Stimulated activated CD4-positive, alpha-beta T cell treated with anti-CD3 and anti-CD28 coated beads, Interleukin-2, amount 100 ng/mL, for 48 hours (primary cell): ENCODE data around the gene MAPK13.
"Not testable (repeated sequence)": the region's sequence is repeated elsewhere in the genome, so short reads cannot be mapped to it uniquely, and the experiment has no call there.

Experiments used
- DNase-seq, 2 donors: peaks; one replicate each; pipeline ENCODE4 v3.0.0-alpha.2; 2020

The MAPK13 gene

GRCh38 chr6:36128793-36129192 lies 1.5 kb upstream of the MAPK13 start:
- DNase-seq = no peak

DNA sequence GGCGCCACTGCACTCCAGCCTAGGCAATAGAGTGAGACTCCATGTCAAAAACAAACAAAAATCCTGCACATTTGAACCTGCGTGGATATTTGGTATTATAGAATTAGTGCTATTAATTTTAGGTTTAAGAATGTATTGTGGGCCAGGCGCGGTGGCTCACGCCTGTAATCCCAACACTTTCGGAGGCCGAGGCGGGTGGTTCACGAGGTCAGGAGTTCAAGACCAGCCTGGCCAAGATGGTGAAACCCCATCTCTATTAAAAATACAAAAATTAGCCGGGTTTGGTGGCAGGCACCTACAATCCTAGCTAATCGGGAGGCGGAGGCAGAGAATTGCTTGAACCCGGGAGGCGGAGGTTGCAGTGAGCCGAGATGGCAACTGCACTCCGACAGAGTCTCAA lies 979 bp upstream of the MAPK13 start:
- not testable (repeated sequence) for DNase-seq

DNA sequence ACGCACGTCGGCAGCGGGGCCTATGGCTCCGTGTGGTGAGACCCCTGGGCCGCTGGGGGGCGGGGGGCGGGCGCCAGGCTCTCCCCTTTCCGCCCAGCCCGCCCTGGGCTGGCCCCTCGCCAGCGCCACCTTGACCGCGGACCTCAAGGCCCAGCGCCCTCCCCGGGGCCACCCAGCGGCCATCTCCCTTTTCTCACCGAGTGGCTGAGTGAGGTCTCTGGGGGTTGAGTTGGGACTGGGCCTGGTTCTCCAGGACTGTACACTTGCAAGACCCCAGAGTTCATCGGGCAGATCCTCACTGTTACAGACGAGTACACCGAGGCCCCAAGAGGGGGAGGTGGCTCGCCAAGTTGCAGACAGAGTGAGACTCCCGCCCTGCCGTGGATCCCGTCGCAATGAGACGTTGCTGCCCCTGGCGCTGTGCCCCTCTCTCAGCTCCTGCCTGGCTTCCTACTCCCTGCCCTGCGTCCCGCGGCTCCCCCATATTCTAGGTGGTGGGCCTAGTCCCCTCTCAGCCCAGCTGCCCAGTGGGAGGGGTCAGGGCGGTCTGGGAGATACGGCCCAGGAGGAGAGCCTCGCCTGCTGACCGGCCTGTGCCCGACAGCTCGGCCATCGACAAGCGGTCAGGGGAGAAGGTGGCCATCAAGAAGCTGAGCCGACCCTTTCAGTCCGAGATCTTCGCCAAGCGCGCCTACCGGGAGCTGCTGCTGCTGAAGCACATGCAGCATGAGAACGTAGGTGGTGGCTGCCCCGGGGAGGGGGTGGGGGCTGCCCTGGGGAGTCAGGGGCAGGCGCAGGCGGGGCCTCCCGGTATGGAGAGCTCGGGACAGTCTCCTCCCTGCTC lies 576 bp downstream of the MAPK13 start:
- DNase-seq = peak; percentile 55 to 60

DNA sequence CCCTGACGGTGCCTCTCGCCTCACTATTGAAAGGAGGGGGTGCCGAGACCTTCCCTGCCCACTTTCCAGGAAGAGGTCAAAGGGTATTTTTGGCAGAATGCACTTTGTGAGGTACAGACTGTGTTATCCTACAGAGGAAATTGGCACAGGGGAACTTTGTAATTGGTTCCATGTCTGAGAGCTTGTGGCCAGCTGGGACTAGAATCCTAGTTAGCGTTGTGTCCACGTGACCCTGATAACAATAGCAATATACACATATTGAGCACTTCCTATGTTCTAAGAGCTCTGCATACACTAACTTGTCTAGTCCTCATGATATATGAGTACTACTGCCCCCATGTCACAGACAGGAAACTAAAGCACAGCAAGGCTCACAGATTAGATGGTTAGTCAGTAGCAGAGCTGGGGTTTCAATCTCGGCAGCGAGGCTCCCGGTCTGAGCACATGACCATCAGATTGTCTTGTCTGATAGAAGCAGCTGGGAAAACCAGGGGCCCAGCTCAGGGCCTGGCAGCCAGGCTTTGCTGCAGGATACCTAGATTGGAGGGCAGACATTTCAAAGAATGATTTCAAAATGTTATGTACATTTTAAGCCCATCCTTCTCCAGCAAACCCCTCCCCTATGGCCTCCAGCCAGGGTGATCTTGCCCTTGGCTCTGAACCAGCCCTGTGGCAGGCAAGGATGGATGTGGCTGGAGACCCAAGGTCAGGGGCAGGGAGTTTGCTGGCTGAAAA lies 1.4 kb downstream of the MAPK13 start:
- DNase-seq = peak; percentile 35 to 43

GRCh38 chr6:36132246-36132895 lies 2.1 kb downstream of the MAPK13 start:
- DNase-seq = no peak

- DNase-seq = no peak
Observed at GRCh38 chr6:36133148-36133547, 2.8 kb downstream of the MAPK13 start.

- DNase-seq = no peak
Observed at GRCh38 chr6:36133912-36134311, 3.6 kb downstream of the MAPK13 start.

- DNase-seq = no peak
Observed at GRCh38 chr6:36135053-36135731, 4.9 kb downstream of the MAPK13 start.

GRCh38 chr6:36136034-36136433 lies 5.7 kb downstream of the MAPK13 start:
- DNase-seq = no peak

DNA sequence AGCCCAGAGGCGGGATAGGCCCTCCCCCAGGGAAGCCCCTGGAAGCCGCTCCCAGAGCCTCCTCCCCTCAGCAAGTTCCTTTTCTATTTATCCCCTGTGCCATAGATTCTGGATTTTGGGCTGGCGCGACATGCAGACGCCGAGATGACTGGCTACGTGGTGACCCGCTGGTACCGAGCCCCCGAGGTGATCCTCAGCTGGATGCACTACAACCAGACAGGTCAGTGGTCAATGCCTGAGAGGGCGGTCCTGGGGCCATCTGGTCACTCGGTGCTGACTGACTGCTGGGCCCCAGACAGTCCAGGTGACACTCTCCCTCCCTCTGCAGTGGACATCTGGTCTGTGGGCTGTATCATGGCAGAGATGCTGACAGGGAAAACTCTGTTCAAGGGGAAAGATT lies 6.2 kb downstream of the MAPK13 start:
- no peak for DNase-seq

- no peak for DNase-seq
Observed at GRCh38 chr6:36138667-36139066, 8.4 kb downstream of the MAPK13 start.

GRCh38 chr6:36139431-36139830 lies 9.1 kb downstream of the MAPK13 start:
- DNase-seq = no peak

DNA sequence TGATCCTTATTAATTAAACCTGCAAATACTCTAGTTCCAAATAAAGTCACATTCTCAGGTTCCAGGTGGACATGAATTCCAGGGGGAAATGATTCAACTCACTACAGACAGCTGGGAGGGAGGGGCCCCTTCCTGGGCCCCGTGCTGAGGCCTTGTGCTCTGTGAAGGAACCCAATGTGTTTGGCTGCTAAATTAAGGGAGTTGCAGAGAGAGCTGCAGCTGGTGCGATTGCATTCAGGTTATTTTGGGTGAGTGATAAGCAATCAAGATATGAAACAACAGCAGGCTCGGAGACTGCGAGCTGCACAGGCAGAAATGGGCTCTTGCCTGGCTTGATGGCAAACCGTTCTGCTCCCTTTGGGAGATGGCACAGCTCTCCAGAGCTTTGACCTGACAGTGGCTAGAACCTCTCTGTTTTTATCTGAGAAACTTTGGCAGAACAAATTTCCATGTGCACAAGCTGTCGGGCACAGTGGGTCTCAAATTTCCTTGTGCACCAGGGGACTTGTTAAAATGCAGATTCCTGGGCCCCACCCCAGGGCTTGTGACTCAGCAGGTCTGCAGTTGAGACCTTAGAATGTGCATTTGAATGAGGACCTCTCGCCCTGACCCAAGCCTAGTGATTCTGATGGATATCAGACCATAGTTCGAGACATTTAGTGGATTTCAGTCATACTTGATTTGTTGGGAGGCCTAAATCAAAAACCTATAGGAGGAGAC lies 9.8 kb downstream of the MAPK13 start:
- no peak for DNase-seq

- DNase-seq = no peak
Observed at GRCh38 chr6:36141091-36141490, 10.8 kb downstream of the MAPK13 start.

GRCh38 chr6:36141961-36142360 lies 11.6 kb downstream of the MAPK13 start:
- DNase-seq = no peak

DNA sequence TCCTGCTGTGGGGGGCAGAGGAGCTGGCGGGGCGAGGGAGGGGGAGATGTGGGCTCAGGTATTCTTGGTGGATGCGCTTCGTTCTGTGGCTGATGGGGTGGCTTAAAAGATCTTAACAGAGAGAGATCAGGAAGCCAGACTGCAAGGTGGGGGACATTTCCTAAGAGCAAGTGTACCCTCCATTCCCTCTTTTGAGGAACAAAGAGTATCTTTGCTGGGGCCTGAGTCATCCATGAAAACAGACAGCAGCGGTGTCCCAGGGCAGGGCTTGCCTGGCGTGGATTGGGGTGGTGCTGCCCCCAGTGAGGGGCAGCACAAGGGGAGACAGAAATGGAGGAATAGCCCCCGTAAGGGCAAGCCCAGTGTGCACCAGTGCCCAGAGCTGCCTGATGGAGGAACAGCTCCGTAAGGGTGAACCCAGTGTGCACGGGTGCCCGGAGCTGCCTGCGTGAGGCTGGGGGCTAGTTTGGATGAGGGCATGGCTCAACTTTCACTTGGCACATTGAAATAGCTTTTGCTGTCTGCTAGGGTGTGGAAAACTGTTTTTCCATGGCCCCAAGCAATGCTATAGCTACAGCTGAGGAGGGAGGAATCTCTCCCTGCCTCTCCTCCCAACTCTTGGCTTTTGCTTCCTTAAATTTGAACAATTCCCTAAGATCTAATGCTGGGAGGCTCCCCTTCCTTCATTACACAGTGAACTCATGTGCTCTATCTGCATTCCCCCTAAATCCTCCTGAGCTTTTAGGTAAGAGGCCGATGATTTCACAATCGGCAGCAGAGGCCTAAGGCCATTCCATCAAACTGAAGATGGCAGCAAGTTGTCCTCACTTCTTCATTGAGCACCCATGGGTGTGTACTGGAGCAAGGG lies 12.9 kb downstream of the MAPK13 start:
- no peak for DNase-seq

DNA sequence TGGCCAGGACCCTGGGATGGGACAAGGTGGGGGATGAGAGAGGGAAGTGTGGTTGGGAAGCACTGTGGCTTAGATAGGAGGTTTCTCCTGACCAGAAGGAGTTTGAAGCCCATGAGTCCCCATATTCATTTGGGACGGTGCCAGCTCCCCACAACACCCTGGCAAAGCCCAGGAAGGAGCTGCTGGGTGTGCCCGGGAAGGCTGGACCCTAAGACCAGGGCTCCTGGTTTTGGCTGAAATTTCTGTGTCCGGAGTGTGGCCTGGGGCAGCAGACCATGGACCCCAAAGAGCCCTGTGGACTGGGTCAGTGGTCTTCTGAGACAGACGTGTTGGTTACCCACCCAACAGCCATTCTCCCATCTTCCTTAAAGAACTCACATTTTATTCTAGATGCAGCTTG lies 15.2 kb downstream of the MAPK13 start:
- no peak for DNase-seq

DNA sequence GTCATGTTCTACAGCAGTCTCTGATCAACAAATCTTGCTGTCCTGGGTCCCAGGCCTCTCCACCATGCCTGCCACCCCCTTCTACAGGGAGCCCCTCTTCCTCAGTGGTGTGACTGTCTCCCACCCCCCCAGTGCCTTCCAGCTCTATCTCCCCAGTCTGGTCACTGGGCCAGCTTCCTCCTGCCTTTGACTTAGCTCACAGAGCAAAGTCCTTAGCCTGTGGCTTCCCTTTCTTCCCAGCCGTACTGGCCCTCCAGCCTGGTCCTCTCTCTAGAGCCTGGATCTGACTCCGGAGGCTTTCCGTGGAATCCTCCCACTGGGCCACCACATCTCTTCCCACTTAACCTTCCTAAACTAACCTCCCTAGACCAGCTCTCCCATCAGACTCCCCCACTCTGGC lies 17.0 kb downstream of the MAPK13 start:
- no peak for DNase-seq

DNA sequence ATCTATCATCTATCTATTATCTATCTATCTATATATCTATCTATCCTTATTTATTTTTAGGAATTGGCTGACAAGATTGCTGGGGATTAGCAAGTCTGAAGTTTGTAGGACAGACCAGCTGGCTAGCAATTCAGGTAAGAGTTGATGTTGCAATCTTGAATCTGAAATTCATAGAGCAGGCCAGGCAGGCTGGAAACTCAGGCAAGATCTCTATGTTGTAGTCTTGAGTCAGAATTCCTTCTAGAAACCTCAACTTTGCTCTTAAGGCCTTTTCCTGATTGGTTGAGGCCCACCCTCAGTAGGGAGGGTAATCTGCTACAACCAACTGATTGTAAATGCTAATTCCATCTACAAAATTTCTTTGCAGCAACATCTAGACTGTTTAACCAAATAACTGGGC lies 19.2 kb downstream of the MAPK13 start:
- no peak for DNase-seq

- no peak for DNase-seq
Observed at GRCh38 chr6:36150283-36150682, 20.0 kb downstream of the MAPK13 start.

DNA sequence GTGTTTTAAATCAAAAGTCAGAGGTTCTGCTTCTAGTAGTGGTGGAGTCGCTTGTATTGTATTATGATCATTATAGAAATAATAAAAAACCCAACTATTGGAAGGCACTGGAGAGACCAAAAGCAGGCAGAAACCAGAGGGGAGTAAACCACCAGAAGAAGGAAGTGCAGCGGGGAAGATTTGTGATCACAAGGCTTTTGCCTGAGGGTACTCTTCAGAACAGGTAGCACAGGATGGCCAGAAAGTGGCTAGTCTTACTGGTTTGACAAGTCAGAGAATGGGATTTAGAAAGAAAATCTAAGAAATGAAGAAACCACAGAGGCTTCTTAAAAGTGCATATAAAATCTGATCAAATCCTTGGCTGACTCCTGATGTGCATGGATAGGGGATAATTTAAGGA lies 24.0 kb downstream of the MAPK13 start:
- no peak for DNase-seq

GRCh38 chr6:36155662-36156061 lies 25.3 kb downstream of the MAPK13 start:
- no peak for DNase-seq
